GM12864 (cell line): ENCODE measurements around the gene CR2.

Experiments
- DNase-seq: peaks from one replicate; pipeline ENCODE4 v3.0.0-alpha.2; 2011; ENCODE audit warnings: low read depth
- H3K4me3 ChIP-seq: 2 replicates; pipeline ENCODE4 v1.5.1; 2011; ENCODE audit warnings: mild to moderate bottlenecking, low read depth, low read length, control low read depth
- TF ChIP-seq, protein P1 (sequence below): IDR thresholded peaks from 2 replicates; pipeline ENCODE4 v1.5.1; 2011; ENCODE audit warnings: low read depth, mild to moderate bottlenecking, moderate library complexity, low read length, control low read depth, inconsistent platforms; ENCODE audit errors: missing control alignments

The CR2 gene

DNA sequence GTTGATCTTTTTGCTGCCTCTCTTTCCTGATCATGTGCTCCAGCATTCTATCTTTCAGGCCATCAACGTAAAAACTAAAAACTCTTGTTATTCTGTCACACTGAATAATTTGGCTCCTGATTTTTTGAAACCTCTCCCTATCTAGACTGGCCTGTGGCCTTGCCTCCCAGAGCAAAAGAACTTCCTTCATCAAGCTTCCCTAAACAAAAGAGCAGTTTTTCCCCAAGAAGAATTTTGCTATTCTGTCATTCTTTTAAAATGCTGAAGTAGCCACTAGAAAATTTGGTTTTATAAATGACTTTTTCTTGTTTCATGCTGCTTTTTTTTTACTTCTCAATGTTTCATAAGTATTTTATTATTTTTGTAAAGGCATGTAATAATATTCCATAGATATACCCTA, 37.1 kb upstream of the CR2 start:
- no peak overlapping the region for H3K4me3 ChIP-seq
- TF ChIP-seq, protein P1, sequence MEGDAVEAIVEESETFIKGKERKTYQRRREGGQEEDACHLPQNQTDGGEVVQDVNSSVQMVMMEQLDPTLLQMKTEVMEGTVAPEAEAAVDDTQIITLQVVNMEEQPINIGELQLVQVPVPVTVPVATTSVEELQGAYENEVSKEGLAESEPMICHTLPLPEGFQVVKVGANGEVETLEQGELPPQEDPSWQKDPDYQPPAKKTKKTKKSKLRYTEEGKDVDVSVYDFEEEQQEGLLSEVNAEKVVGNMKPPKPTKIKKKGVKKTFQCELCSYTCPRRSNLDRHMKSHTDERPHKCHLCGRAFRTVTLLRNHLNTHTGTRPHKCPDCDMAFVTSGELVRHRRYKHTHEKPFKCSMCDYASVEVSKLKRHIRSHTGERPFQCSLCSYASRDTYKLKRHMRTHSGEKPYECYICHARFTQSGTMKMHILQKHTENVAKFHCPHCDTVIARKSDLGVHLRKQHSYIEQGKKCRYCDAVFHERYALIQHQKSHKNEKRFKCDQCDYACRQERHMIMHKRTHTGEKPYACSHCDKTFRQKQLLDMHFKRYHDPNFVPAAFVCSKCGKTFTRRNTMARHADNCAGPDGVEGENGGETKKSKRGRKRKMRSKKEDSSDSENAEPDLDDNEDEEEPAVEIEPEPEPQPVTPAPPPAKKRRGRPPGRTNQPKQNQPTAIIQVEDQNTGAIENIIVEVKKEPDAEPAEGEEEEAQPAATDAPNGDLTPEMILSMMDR, result no peak
- DNase-seq, result no peak

DNA sequence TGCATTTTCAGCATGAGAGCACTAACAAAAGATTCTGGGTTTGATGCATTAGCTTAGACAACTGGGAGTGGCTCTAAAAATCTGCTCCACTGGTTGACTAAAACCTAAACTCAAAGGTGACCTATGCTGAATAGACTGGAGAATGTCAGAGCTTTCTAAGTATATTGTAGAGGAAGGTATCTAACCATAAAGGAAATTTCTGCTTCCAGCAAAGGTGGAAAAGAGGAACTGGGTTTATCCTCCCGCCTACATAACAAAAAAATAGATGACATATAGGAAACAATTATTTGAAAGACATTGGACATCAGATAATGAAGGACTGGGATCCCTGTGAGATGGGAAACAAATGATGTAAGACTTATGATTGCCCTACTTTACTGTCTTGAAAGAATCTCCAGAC, 35.8 kb upstream of the CR2 start:
- no peak for DNase-seq
- TF ChIP-seq, protein P1, result no peak
- H3K4me3 ChIP-seq, result no peak overlapping the region

DNA sequence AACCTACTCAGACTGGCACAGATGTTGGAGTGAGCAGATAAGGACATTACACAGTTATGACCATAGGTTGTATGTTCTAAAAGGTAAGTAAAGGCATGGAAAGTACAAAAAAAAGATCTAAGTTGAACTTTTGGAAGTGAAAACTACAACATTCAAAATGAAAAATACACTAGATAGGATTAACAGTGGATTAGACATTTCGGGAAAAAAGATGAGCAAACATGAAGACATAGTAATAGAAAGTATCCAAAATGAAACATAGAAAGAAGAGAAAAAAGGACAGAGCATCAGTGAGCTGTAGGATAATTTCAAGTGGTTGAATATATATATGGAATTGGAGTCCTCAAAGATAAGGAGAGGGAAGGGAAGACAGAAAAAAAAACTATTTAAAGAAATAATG, 34.0 kb upstream of the CR2 start:
- TF ChIP-seq, protein P1, result no peak
- no peak for DNase-seq
- H3K4me3 ChIP-seq, result no peak overlapping the region

DNA sequence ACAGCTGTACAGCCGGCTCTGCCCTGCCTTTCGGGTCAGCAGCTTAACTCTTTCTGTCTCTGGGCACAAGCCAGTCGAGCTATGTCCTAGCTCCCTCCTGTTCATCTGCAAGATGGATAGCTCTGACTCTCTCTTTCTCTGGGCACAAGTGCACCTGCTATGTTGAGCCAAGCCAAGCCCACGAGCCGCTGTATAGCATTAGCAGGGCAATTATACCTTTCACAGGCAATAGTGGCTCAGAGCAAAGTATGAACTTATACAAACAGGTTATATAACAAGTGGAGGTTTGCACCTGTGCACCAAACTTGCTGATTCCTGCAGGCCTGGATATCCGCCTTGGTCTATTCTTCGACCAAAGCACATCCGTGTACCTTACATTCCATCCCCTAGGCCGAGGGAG, 33.0 kb upstream of the CR2 start:
- H3K4me3 ChIP-seq, result no peak overlapping the region
- no peak for DNase-seq
- TF ChIP-seq, protein P1, result no peak

DNA sequence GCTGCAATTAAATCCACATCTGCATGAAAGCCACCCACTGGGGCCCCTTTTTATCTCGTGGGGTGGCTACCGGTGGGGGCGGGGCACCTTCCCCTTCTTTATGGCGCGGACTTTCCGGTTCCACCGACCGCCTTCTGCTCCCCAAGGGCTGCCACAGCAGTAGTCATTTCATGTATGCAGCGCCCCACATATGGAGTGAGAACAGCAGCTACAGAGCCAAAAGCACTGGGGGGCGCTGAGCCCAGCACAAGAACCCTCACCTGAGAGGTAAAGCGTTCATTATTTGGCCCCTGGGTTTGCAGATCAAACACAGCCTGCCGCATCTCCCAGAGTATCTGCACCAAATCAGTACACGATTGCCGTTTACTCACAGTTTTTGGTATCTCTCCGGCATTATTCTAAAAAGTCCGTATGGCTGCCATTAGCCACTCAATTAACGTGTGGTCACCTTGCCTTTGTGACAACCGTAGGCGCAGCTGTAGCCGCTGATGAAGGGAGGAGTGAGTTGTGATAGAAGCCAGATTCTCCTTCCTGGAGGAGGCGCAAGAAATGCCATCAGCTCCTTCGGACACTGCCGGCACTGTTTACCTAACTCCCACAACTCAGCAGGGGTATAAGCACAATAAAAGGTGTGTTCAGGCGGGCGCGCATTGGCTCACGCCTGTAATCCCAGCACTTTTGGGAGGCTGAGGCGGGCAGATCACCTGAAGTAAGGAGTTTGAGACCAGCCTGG, 30.4 kb upstream of the CR2 start:
- H3K4me3 ChIP-seq, result peak overlapping the region; percentile 46
- no peak for DNase-seq
- TF ChIP-seq, protein P1, result peak; percentile 40

DNA sequence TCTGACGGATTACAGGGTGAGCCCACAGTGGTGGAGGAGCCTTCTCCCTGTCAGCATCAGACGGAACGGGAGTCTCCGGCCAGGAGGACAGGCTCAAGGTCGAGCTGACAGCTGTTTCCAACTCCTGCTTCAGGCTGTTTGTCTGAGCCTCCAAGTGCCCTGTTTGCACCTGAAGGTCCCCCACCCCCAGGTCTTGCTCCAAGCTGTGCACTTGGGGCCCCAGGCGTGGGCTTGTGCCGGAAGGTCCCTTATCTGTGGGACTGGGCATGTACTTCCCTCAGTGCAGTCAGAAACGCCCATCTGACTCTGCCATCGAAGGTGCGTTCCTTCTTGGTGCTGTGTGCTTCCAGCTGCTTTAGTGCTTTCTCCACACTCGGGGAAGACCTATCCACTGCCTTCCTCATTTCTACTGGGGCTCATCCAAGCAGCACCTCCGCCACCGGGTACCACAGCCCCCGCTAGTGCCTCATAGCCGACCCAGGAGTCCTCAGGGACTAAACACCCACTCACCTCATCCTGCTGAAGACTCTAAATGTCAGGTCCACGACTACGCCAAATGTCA, 29.5 kb upstream of the CR2 start:
- no peak for DNase-seq
- peak overlapping the region; percentile 29 for H3K4me3 ChIP-seq
- TF ChIP-seq, protein P1, result no peak

DNA sequence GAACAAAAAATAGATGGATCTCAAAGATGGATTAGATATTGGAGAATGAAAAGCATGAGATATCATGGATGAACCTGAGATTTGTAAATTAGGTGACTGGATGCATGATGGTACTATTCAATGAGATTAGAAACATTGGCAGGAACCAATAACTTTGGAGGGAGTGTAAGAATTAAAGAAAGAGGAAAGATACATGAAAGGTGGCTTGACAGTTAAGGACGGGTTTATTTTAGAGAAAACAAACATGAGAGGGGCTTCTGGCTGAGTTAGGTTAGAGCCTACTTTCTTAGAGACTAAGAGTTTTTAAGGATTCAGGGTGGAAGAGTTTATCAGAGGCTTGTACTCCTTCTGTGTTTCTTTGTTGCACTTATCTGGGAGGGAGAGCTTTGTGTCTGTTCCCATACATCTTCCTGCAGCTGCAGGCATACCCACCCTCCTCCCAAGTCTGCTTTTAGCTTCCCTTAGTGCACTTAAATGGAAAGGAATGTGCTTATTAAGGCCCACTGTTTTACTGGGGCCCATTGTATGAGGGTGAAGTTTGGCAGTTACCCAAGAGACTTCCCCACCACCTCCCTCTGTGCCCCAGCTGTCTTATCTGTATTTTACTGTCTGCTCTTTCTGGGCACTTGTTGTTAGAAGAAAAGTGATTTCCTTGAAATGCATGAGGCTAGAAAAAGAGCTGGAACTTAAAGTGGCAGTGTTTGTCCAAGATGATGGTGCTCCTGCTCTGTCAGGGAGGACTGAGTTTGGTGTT, 26.1 kb upstream of the CR2 start:
- TF ChIP-seq, protein P1, result no peak
- H3K4me3 ChIP-seq, result no peak overlapping the region
- DNase-seq, result no peak
